IMR-90 (cell line): Measurements from ENCODE around the gene ZSCAN32. TPM values are rescaled to one million over a fixed set of nuclear protein-coding genes. Genes with fewer than 3 reads are reported as not detected.

ENCODE experiments used
- ATAC-seq: fragments of 200-7000 bp; cut with Tn5 transposase; 2 replicates; pipeline ENCODE4 v1.9.1; 2020; ENCODE audit warnings: low read depth, mild to moderate bottlenecking, moderate library complexity
- BruUV-seq: library from RNA; stranded (reverse); fragments of 400-500 nt; replicated peaks from 2 replicates; lab custom pipeline; 2021; lab: Mats Ljungman, UMichigan
- CTCF ChIA-PET: fragments of 300-600 bp; formaldehyde crosslinking; extraction: SDS; loops from one replicate; lab custom pipeline; 2021; ENCODE audit warnings: antibody characterized with exemption; lab: Yijun Ruan, JAX
- POLR2A ChIA-PET: fragments of 300-600 bp; sonication (Branson Sonifier 250); formaldehyde crosslinking; loops from one replicate; lab custom pipeline; 2022; ENCODE audit warnings: antibody characterized with exemption; ENCODE audit not compliant: unreplicated experiment; lab: Charles Lee
- DNase-seq: peaks from one replicate; pipeline ENCODE4 v3.0.0; 2013
- H2AFZ ChIP-seq: replicated peaks from 2 replicates; pipeline ENCODE3; 2013; ENCODE audit warnings: low read length, mild to moderate bottlenecking; ENCODE audit not compliant: poor library complexity
- H2AK5ac ChIP-seq: 2 replicates; pipeline ENCODE4 v1.6.1; 2013; ENCODE audit warnings: low read depth, low read length, inconsistent platforms
- H2AK9ac ChIP-seq: replicated peaks from 2 replicates; pipeline ENCODE3; 2013; ENCODE audit warnings: mild to moderate bottlenecking, low read depth, low read length, moderate library complexity; ENCODE audit not compliant: poor library complexity
- H2BK120ac ChIP-seq: 2 replicates; pipeline ENCODE4 v1.6.1; 2013; ENCODE audit warnings: low read depth, low read length, inconsistent platforms
- H2BK15ac ChIP-seq: 3 replicates; pipeline ENCODE4 v1.6.1; 2013; ENCODE audit warnings: low read depth, low read length, inconsistent platforms
- H2BK20ac ChIP-seq: 2 replicates; pipeline ENCODE4 v1.6.1; 2013; ENCODE audit warnings: low read depth, mild to moderate bottlenecking, inconsistent platforms, low read length, moderate library complexity
- H2BK5ac ChIP-seq: 2 replicates; pipeline ENCODE4 v1.6.1; 2013; ENCODE audit warnings: mild to moderate bottlenecking, low read depth, low read length, inconsistent platforms; ENCODE audit not compliant: poor library complexity, severe bottlenecking
- H3K14ac ChIP-seq: replicated peaks from 2 replicates; pipeline ENCODE4 v1.6.1; 2013; ENCODE audit warnings: low read depth, low read length, inconsistent platforms
- H3K18ac ChIP-seq: 2 replicates; pipeline ENCODE4 v1.6.1; 2013; ENCODE audit warnings: low read depth, low read length, control low read depth
- H3K23ac ChIP-seq: 2 replicates; pipeline ENCODE4 v1.6.1; 2013; ENCODE audit warnings: low read depth, low read length, inconsistent platforms
- H3K27ac ChIP-seq: 2 replicates; pipeline ENCODE4 v1.5.1; 2013; ENCODE audit warnings: mild to moderate bottlenecking, control low read depth, low read length; ENCODE audit not compliant: insufficient read depth
- H3K27me3 ChIP-seq: 2 replicates; pipeline ENCODE4 v1.6.1; 2013; ENCODE audit warnings: low read length; ENCODE audit not compliant: control insufficient read depth, insufficient read depth
- H3K36me3 ChIP-seq: 2 replicates; pipeline ENCODE4 v1.6.1; 2013; ENCODE audit warnings: low read length, mixed read lengths; ENCODE audit not compliant: control insufficient read depth, insufficient read depth
- H3K4ac ChIP-seq: 2 replicates; pipeline ENCODE4 v1.6.1; 2013; ENCODE audit warnings: low read depth, low read length, inconsistent platforms
- H3K4me1 ChIP-seq: 2 replicates; pipeline ENCODE4 v1.6.1; 2013; ENCODE audit warnings: low read length, mixed read lengths; ENCODE audit not compliant: control insufficient read depth, insufficient read depth
- H3K4me2 ChIP-seq: 2 replicates; pipeline ENCODE4 v1.6.1; 2013; ENCODE audit warnings: low read depth, mild to moderate bottlenecking, control low read depth, low read length, moderate library complexity
- H3K4me3 ChIP-seq: 2 replicates; pipeline ENCODE4 v1.5.1; 2013; ENCODE audit warnings: low read depth, mild to moderate bottlenecking, control low read depth, low read length, moderate library complexity; ENCODE audit not compliant: insufficient read depth
- H3K56ac ChIP-seq: 2 replicates; pipeline ENCODE4 v1.6.1; 2013; ENCODE audit warnings: low read length, inconsistent platforms; ENCODE audit not compliant: insufficient read depth; ENCODE audit errors: extremely low read depth
- H3K79me1 ChIP-seq, 2 experiments: 2 replicates each; pipeline ENCODE4 v1.6.1; 2013; ENCODE audit warnings: low read length in 2 of 2, inconsistent platforms in 1 of 2, low read depth in 1 of 2
- H3K9ac ChIP-seq: 2 replicates; pipeline ENCODE4 v1.6.1; 2013; ENCODE audit warnings: low read depth, low read length, control low read depth
- H3K9me1 ChIP-seq: 2 replicates; pipeline ENCODE4 v1.6.1; 2013; ENCODE audit warnings: low read length, inconsistent platforms; ENCODE audit not compliant: insufficient read depth
- H3K9me3 ChIP-seq: 2 replicates; pipeline ENCODE4 v1.6.1; 2013; ENCODE audit warnings: low read length; ENCODE audit not compliant: control insufficient read depth, insufficient read depth
- H4K20me1 ChIP-seq: 2 replicates; pipeline ENCODE4 v1.6.1; 2013; ENCODE audit warnings: low read length, inconsistent platforms; ENCODE audit not compliant: insufficient read depth
- H4K5ac ChIP-seq: 2 replicates; pipeline ENCODE4 v1.6.1; 2013; ENCODE audit warnings: mild to moderate bottlenecking, low read depth, low read length, control low read depth
- H4K8ac ChIP-seq, 2 experiments: 2 replicates each; pipeline ENCODE4 v1.6.1; 2013; ENCODE audit warnings: low read depth in 2 of 2, low read length in 2 of 2, control low read depth in 1 of 2, inconsistent platforms in 1 of 2
- H4K91ac ChIP-seq: 2 replicates; pipeline ENCODE4 v1.6.1; 2013; ENCODE audit warnings: low read depth, low read length, inconsistent platforms; ENCODE audit not compliant: insufficient read depth
- BHLHE40 ChIP-seq: fragments of 150-350 bp; IDR thresholded peaks from 2 replicates; pipeline ENCODE4 v1.6.1; 2016; ENCODE audit warnings: mild to moderate bottlenecking, low read depth, low read length
- FOS ChIP-seq: fragments of 150-350 bp; IDR thresholded peaks from 2 replicates; pipeline ENCODE4 v1.6.1; 2016; ENCODE audit warnings: low read depth, low read length
- MAZ ChIP-seq: IDR thresholded peaks from 2 replicates; pipeline ENCODE4 v1.6.1; 2012; ENCODE audit warnings: low read depth, mild to moderate bottlenecking, low read length, improper control_type of control experiment, moderate library complexity, borderline replicate concordance
- NFE2L2 ChIP-seq: fragments of 150-350 bp; IDR thresholded peaks from 2 replicates; pipeline ENCODE4 v1.6.1; 2016; ENCODE audit warnings: low read depth, mild to moderate bottlenecking, low read length
- POLR2A ChIP-seq: IDR thresholded peaks from 2 replicates; pipeline ENCODE4 v1.6.1; 2012; ENCODE audit warnings: mild to moderate bottlenecking, low read depth, low read length
- RAD21 ChIP-seq: IDR thresholded peaks from 2 replicates; pipeline ENCODE4 v1.6.1; 2012; ENCODE audit warnings: low read length, improper control_type of control experiment
- RCOR1 ChIP-seq: IDR thresholded peaks from 2 replicates; pipeline ENCODE4 v1.6.1; 2012; ENCODE audit warnings: mild to moderate bottlenecking, low read length, improper control_type of control experiment; ENCODE audit not compliant: insufficient replicate concordance
- RFX5 ChIP-seq: IDR thresholded peaks from 2 replicates; pipeline ENCODE4 v1.8.0; 2012; ENCODE audit warnings: low read depth, mild to moderate bottlenecking, low read length, moderate library complexity
- WGBS, 2 experiments: methylation state at CpG; one replicate each; pipeline versions ENCODE4 v1.1.5 to v1.1.7; 2013; ENCODE audit warnings: missing lambda C conversion rate in 2 of 2; ENCODE audit not compliant: insufficient read length in 1 of 2; ENCODE audit errors: extremely low coverage in 2 of 2; 5-methylcytosine and 5-hydroxymethylcytosine counted together
- dilution Hi-C: fragments of 300-500 bp; cut with HindIII; formaldehyde crosslinking; loops from one replicate; pipeline ENCODE4 v1.14.3; 2018; ENCODE audit warnings: low sequenced_read_pairs; ENCODE audit not compliant: unreplicated experiment
- in situ Hi-C: fragments of 300-500 bp; cut with MboI; formaldehyde crosslinking; loops from 3 replicates; pipeline ENCODE4 v1.14.3; 2019; ENCODE audit warnings: low sequenced_read_pairs, inconsistent platforms, mixed read lengths
- intact Hi-C: fragments of 100-400 bp; cut with micrococcal nuclease; formaldehyde crosslinking; loops from 2 replicates; pipeline ENCODE4 v1.10.0; 2022
- polyA plus RNA-seq, 3 experiments: library from polyadenylated mRNA; depleted of rRNA; stranded (reverse); fragments of >200 nt; gene quantifications; 2 replicates each; pipeline ENCODE4 v1.2.3, GENCODE V29; 2012; ENCODE audit warnings: low replicate concordance in 1 of 3
- total RNA-seq: library from RNA; depleted of rRNA; stranded (reverse); fragments of >200 nt; gene quantifications from 2 replicates; pipeline ENCODE4 v1.2.3, GENCODE V29; 2012
- TF ChIP-seq, protein P1 (sequence below): conservative IDR thresholded peaks from 2 replicates; pipeline ENCODE4 v1.5.1; 2012; ENCODE audit warnings: mild to moderate bottlenecking, low read depth, low read length, improper control_type of control experiment

Gene ZSCAN32
- total and polyA plus RNA-seq, 2 of the 4 experiments (the other 2 are of a cell fraction) = 13.0 to 16.5 TPM

DNA sequence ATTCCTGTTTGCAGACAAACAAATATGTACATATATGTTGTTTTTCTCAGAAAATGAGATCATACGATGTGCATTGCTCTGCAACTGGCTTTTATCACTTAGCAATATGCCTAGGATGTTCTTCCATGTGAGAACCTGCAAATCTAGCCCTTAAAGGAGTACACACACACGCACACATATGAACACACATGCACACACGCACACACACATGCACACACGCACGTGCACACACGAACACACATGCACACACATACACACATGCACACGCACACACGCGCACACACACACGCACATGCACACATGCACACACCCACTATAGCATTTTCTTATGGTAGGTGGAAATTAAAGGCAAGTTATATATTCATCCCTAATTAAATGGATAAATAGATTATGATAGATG is 53.2 kb downstream of the ZSCAN32 start:
- Histone ChIP-seq H2AK5ac (no peak overlapping the region), H3K9ac (no peak overlapping the region), H3K4ac (no peak overlapping the region), H2BK5ac (no peak overlapping the region), H2BK15ac (no peak overlapping the region), H3K4me1 (no peaks in the 10 kb centered on the region), H4K91ac (no peak overlapping the region), H3K4me3 (no peak overlapping the region), H3K9me3 (peaks cover 1% of the 10 kb centered on the region; the same call in 1 of the 2 replicates), H3K36me3 (no peaks in the 10 kb centered on the region), H3K79me1 (no peaks in the 10 kb centered on the region), H3K27ac (no peak overlapping the region), H2BK120ac (no peak overlapping the region), H3K56ac (no peak overlapping the region), H3K18ac (no peak overlapping the region), H2AK9ac (no peak overlapping the region), H3K27me3 (no peaks in the 10 kb centered on the region; the same call in 1 of the 2 replicates), H3K9me1 (no peaks in the 10 kb centered on the region), H3K14ac (no peak overlapping the region), H4K8ac (no peak overlapping the region), H2AFZ (no peak overlapping the region), H2BK20ac (no peak overlapping the region), H3K23ac (no peak overlapping the region), H4K5ac (no peak overlapping the region), H3K4me2 (no peak overlapping the region), H4K20me1 (no peaks in the 10 kb centered on the region)
- intact Hi-C loops (no loop called here), dilution Hi-C loops (no loop called here), in situ Hi-C loops (no loop called here)
- ATAC-seq (no peak), DNase-seq (no peak)
- TF ChIP-seq FOS (no peak), NFE2L2 (no peak), POLR2A (no peak), RFX5 (no peak), RAD21 (no peak), MAZ (no peak), RCOR1 (no peak), BHLHE40 (no peak)
- TF ChIP-seq, protein P1, sequence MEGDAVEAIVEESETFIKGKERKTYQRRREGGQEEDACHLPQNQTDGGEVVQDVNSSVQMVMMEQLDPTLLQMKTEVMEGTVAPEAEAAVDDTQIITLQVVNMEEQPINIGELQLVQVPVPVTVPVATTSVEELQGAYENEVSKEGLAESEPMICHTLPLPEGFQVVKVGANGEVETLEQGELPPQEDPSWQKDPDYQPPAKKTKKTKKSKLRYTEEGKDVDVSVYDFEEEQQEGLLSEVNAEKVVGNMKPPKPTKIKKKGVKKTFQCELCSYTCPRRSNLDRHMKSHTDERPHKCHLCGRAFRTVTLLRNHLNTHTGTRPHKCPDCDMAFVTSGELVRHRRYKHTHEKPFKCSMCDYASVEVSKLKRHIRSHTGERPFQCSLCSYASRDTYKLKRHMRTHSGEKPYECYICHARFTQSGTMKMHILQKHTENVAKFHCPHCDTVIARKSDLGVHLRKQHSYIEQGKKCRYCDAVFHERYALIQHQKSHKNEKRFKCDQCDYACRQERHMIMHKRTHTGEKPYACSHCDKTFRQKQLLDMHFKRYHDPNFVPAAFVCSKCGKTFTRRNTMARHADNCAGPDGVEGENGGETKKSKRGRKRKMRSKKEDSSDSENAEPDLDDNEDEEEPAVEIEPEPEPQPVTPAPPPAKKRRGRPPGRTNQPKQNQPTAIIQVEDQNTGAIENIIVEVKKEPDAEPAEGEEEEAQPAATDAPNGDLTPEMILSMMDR = no peak
- no CpG with 5 or more reads among the region's 10 CpGs for WGBS, 2 experiments
- no TSS peak for BruUV-seq
- ChIA-PET POLR2A (no interaction called here), CTCF (no interaction called here)
